ENCODE measurements around the gene DNAAF3.
"Not testable (repeated sequence)": the region's sequence is repeated elsewhere in the genome, so short reads cannot be mapped to it uniquely, and the experiment has no call there.

Gene DNAAF3

GRCh38 chr19:55172741-55173140 is 6.3 kb upstream of the DNAAF3 start:
- Histone ChIP-seq H3K27me3 (ENCODE audit: insufficient read depth, low read length) (peaks cover 7% of the 10 kb centered on the region), H3K4me1 (ENCODE audit: insufficient read depth, low read length) (peaks cover 6% of the 10 kb centered on the region), H3K4me3 (ENCODE audit: low read length) (no peak overlapping the region), H3K9me3 (ENCODE audit: low read length) (peaks cover 8% of the 10 kb centered on the region), H2AFZ (ENCODE audit: low read depth, low read length) (no peak overlapping the region), H3K36me3 (ENCODE audit: insufficient read depth, low read length) (no peaks in the 10 kb centered on the region)

- not testable (repeated sequence) for H3K4me3 ChIP-seq (ENCODE audit: low read length); H3K9me3 ChIP-seq (ENCODE audit: low read length); H3K27me3 ChIP-seq (ENCODE audit: insufficient read depth, low read length); H3K36me3 ChIP-seq (ENCODE audit: insufficient read depth, low read length); H2AFZ ChIP-seq (ENCODE audit: low read depth, low read length); H3K4me1 ChIP-seq (ENCODE audit: insufficient read depth, low read length)
Measured at GRCh38 chr19:55172318-55172717, 5.9 kb upstream of the DNAAF3 start.

GRCh38 chr19:55171440-55171839 is 5.0 kb upstream of the DNAAF3 start:
- H3K36me3 ChIP-seq (ENCODE audit: insufficient read depth, low read length) = no peaks in the 10 kb centered on the region
- peaks cover 7% of the 10 kb centered on the region for H3K27me3 ChIP-seq (ENCODE audit: insufficient read depth, low read length)
- H2AFZ ChIP-seq (ENCODE audit: low read depth, low read length) = no peak overlapping the region
- H3K4me1 ChIP-seq (ENCODE audit: insufficient read depth, low read length) = peaks cover 12% of the 10 kb centered on the region
- H3K9me3 ChIP-seq (ENCODE audit: low read length) = peaks cover 8% of the 10 kb centered on the region
- H3K4me3 ChIP-seq (ENCODE audit: low read length) = no peak overlapping the region

- Histone ChIP-seq H3K4me3 (ENCODE audit: low read length) (no peak overlapping the region), H3K27me3 (ENCODE audit: insufficient read depth, low read length) (peaks cover 7% of the 10 kb centered on the region), H3K4me1 (ENCODE audit: insufficient read depth, low read length) (peaks cover 12% of the 10 kb centered on the region), H2AFZ (ENCODE audit: low read depth, low read length) (no peak overlapping the region), H3K9me3 (ENCODE audit: low read length) (no peaks in the 10 kb centered on the region), H3K36me3 (ENCODE audit: insufficient read depth, low read length) (no peaks in the 10 kb centered on the region)
Measured at GRCh38 chr19:55169136-55169535, 2.7 kb upstream of the DNAAF3 start.

GRCh38 chr19:55165952-55166529 is 372 bp downstream of the DNAAF3 start:
- H3K27me3 ChIP-seq (ENCODE audit: insufficient read depth, low read length) = peaks cover 13% of the 10 kb centered on the region
- H3K4me1 ChIP-seq (ENCODE audit: insufficient read depth, low read length) = peaks cover 6% of the 10 kb centered on the region

GRCh38 chr19:55161571-55162322 is 4.7 kb downstream of the DNAAF3 start:
- Histone ChIP-seq H2AFZ (ENCODE audit: low read depth, low read length) (no peak overlapping the region), H3K4me1 (ENCODE audit: insufficient read depth, low read length) (peaks cover 2% of the 10 kb centered on the region)

More at GRCh38 chr19:55165952-55166529, 372 bp downstream of the DNAAF3 start:
- no peaks in the 10 kb centered on the region for H3K9me3 ChIP-seq (ENCODE audit: low read length)
- no peak overlapping the region for H2AFZ ChIP-seq (ENCODE audit: low read depth, low read length)
- peak overlapping the region; percentile 55 for H3K4me3 ChIP-seq (ENCODE audit: low read length)
- H3K36me3 ChIP-seq (ENCODE audit: insufficient read depth, low read length) = no peaks in the 10 kb centered on the region

GRCh38 chr19:55160986-55161365 is 5.4 kb downstream of the DNAAF3 start:
- H2AFZ ChIP-seq (ENCODE audit: low read depth, low read length) = no peak overlapping the region
- H3K4me1 ChIP-seq (ENCODE audit: insufficient read depth, low read length) = peaks cover 4% of the 10 kb centered on the region
- no peaks in the 10 kb centered on the region for H3K9me3 ChIP-seq (ENCODE audit: low read length)
- no peak overlapping the region for H3K4me3 ChIP-seq (ENCODE audit: low read length)
- no peaks in the 10 kb centered on the region for H3K36me3 ChIP-seq (ENCODE audit: insufficient read depth, low read length)
- H3K27me3 ChIP-seq (ENCODE audit: insufficient read depth, low read length) = peaks cover 38% of the 10 kb centered on the region

More at GRCh38 chr19:55161571-55162322, 4.7 kb downstream of the DNAAF3 start:
- H3K36me3 ChIP-seq (ENCODE audit: insufficient read depth, low read length) = no peaks in the 10 kb centered on the region
- peaks cover 35% of the 10 kb centered on the region for H3K27me3 ChIP-seq (ENCODE audit: insufficient read depth, low read length)
- no peak overlapping the region for H3K4me3 ChIP-seq (ENCODE audit: low read length)
- H3K9me3 ChIP-seq (ENCODE audit: low read length) = no peaks in the 10 kb centered on the region

GRCh38 chr19:55160128-55160985 is 6.1 kb downstream of the DNAAF3 start:
- no peaks in the 10 kb centered on the region for H3K9me3 ChIP-seq (ENCODE audit: low read length)
- H3K36me3 ChIP-seq (ENCODE audit: insufficient read depth, low read length) = no peaks in the 10 kb centered on the region
- no peak overlapping the region for H2AFZ ChIP-seq (ENCODE audit: low read depth, low read length)
- no peak overlapping the region for H3K4me3 ChIP-seq (ENCODE audit: low read length)
- H3K27me3 ChIP-seq (ENCODE audit: insufficient read depth, low read length) = peaks cover 38% of the 10 kb centered on the region
- H3K4me1 ChIP-seq (ENCODE audit: insufficient read depth, low read length) = peaks cover 4% of the 10 kb centered on the region

GRCh38 chr19:55158848-55159749 is 7.3 kb downstream of the DNAAF3 start:
- H3K27me3 ChIP-seq (ENCODE audit: insufficient read depth, low read length) = peaks cover 38% of the 10 kb centered on the region

GRCh38 chr19:55158423-55158822 is 8.0 kb downstream of the DNAAF3 start:
- no peak overlapping the region for H2AFZ ChIP-seq (ENCODE audit: low read depth, low read length)
- peaks cover 38% of the 10 kb centered on the region for H3K27me3 ChIP-seq (ENCODE audit: insufficient read depth, low read length)
- peaks cover 4% of the 10 kb centered on the region for H3K4me1 ChIP-seq (ENCODE audit: insufficient read depth, low read length)
- H3K9me3 ChIP-seq (ENCODE audit: low read length) = no peaks in the 10 kb centered on the region
- no peaks in the 10 kb centered on the region for H3K36me3 ChIP-seq (ENCODE audit: insufficient read depth, low read length)
- no peak overlapping the region for H3K4me3 ChIP-seq (ENCODE audit: low read length)

More at GRCh38 chr19:55158848-55159749, 7.3 kb downstream of the DNAAF3 start:
- Histone ChIP-seq H3K4me3 (ENCODE audit: low read length) (no peak overlapping the region), H3K9me3 (ENCODE audit: low read length) (no peaks in the 10 kb centered on the region), H3K4me1 (ENCODE audit: insufficient read depth, low read length) (peaks cover 4% of the 10 kb centered on the region), H2AFZ (ENCODE audit: low read depth, low read length) (no peak overlapping the region), H3K36me3 (ENCODE audit: insufficient read depth, low read length) (no peaks in the 10 kb centered on the region)

GRCh38 chr19:55157064-55157908 is 9.1 kb downstream of the DNAAF3 start, which contains the start of gene TNNI3:
TSS of gene TNNI3 (minus strand) at chr19:55157732. CDS start at chr19:55157589, 143 bp downstream.
- H2AFZ ChIP-seq (ENCODE audit: low read depth, low read length) = no peak within 1 kb of the TSS
- H3K36me3 ChIP-seq (ENCODE audit: insufficient read depth, low read length) = no peaks in the 10 kb centered on the region
- H3K4me1 ChIP-seq (ENCODE audit: insufficient read depth, low read length) = peaks cover 4% of the 10 kb centered on the region
- no peaks in the 10 kb centered on the region for H3K9me3 ChIP-seq (ENCODE audit: low read length)
- H3K27me3 ChIP-seq (ENCODE audit: insufficient read depth, low read length) = peaks cover 38% of the 10 kb centered on the region
- peak within 1 kb of the TSS; percentile 46 for H3K4me3 ChIP-seq (ENCODE audit: low read length)

Data from neuron (in vitro differentiated cells).